Smooth muscle cell (in vitro differentiated cells): ENCODE measurements around the gene ALOX15B. TPM values are rescaled to one million over a fixed set of nuclear protein-coding genes. Genes with fewer than 3 reads are reported as not detected.

Source experiments
- DNase-seq: peaks from one replicate; lab custom pipeline; 2025; ENCODE audit not compliant: unreplicated experiment; lab: John Stamatoyannopoulos, UW
- H2AFZ ChIP-seq: fragments of 200-600 bp; sonication (generic); 2 replicates; pipeline ENCODE4 v1.6.0; 2016; ENCODE audit warnings: antibody characterized with exemption, low read depth, mild to moderate bottlenecking
- H3F3A ChIP-seq: fragments of 200-600 bp; sonication (generic); 2 replicates; pipeline ENCODE4 v1.6.0; 2017; ENCODE audit warnings: antibody characterized with exemption, low read depth
- H3K27ac ChIP-seq: fragments of 200-600 bp; sonication (generic); 2 replicates; pipeline ENCODE4 v1.5.1; 2016; ENCODE audit warnings: low read depth, mild to moderate bottlenecking
- H3K27me3 ChIP-seq: fragments of 200-600 bp; sonication (generic); 2 replicates; pipeline ENCODE4 v1.6.1; 2016; ENCODE audit warnings: low read depth, mild to moderate bottlenecking
- H3K36me3 ChIP-seq: fragments of 200-600 bp; sonication (generic); 2 replicates; pipeline ENCODE4 v1.5.1; 2016; ENCODE audit warnings: low read depth
- H3K4me1 ChIP-seq: fragments of 200-600 bp; sonication (generic); 2 replicates; pipeline ENCODE4 v1.5.1; 2016; ENCODE audit warnings: low read depth
- H3K4me2 ChIP-seq: fragments of 200-600 bp; sonication (generic); 2 replicates; pipeline ENCODE4 v1.6.0; 2016; ENCODE audit warnings: mild to moderate bottlenecking
- H3K4me3 ChIP-seq: fragments of 200-600 bp; sonication (generic); 2 replicates; pipeline ENCODE4 v1.5.1; 2016; ENCODE audit warnings: mild to moderate bottlenecking
- H3K79me2 ChIP-seq: fragments of 200-600 bp; sonication (generic); 2 replicates; pipeline ENCODE4 v1.6.0; 2016; ENCODE audit warnings: low read depth, mild to moderate bottlenecking
- H3K9ac ChIP-seq: fragments of 200-600 bp; sonication (generic); 2 replicates; pipeline ENCODE4 v1.6.0; 2016; ENCODE audit warnings: low read depth
- H3K9me3 ChIP-seq: fragments of 200-600 bp; sonication (generic); replicated peaks from 2 replicates; pipeline ENCODE4 v1.5.1; 2016; ENCODE audit warnings: low read depth
- H4K20me1 ChIP-seq: fragments of 200-600 bp; sonication (generic); 2 replicates; pipeline ENCODE4 v1.6.0; 2016; ENCODE audit warnings: low read depth
- whole genome bisulfite sequencing: methylation state at CpG from one replicate; pipeline ENCODE4 v1.1.7; 2016; ENCODE audit warnings: low lambda C conversion rate; 5-methylcytosine and 5-hydroxymethylcytosine counted together
- polyA plus RNA-seq: library from polyadenylated mRNA; unstranded; fragments of >200 nt; fragmentation: Nextera tagmentation; extraction: Ambion mirVana; gene quantifications from 2 replicates; pipeline ENCODE4 v1.2.1, GENCODE V29; 2016
- total RNA-seq: library from RNA; depleted of rRNA; stranded (reverse); fragments of >200 nt; gene quantifications from 2 replicates; pipeline ENCODE4 v1.2.3, GENCODE V29; 2014
- TF ChIP-seq, protein P1 (sequence below): fragments of 200-600 bp; sonication (generic); IDR thresholded peaks from 2 replicates; pipeline ENCODE4 v1.5.1; 2017; ENCODE audit warnings: borderline replicate concordance, mild to moderate bottlenecking, antibody characterized with exemption; ENCODE audit not compliant: insufficient read depth, poor library complexity, severe bottlenecking

ALOX15B gene, protein sequence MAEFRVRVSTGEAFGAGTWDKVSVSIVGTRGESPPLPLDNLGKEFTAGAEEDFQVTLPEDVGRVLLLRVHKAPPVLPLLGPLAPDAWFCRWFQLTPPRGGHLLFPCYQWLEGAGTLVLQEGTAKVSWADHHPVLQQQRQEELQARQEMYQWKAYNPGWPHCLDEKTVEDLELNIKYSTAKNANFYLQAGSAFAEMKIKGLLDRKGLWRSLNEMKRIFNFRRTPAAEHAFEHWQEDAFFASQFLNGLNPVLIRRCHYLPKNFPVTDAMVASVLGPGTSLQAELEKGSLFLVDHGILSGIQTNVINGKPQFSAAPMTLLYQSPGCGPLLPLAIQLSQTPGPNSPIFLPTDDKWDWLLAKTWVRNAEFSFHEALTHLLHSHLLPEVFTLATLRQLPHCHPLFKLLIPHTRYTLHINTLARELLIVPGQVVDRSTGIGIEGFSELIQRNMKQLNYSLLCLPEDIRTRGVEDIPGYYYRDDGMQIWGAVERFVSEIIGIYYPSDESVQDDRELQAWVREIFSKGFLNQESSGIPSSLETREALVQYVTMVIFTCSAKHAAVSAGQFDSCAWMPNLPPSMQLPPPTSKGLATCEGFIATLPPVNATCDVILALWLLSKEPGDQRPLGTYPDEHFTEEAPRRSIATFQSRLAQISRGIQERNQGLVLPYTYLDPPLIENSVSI
- 0.18 and 0.27 TPM in 2 replicates for total RNA-seq
- 0.69 and 1.1 TPM in 2 replicates for polyA plus RNA-seq

DNA sequence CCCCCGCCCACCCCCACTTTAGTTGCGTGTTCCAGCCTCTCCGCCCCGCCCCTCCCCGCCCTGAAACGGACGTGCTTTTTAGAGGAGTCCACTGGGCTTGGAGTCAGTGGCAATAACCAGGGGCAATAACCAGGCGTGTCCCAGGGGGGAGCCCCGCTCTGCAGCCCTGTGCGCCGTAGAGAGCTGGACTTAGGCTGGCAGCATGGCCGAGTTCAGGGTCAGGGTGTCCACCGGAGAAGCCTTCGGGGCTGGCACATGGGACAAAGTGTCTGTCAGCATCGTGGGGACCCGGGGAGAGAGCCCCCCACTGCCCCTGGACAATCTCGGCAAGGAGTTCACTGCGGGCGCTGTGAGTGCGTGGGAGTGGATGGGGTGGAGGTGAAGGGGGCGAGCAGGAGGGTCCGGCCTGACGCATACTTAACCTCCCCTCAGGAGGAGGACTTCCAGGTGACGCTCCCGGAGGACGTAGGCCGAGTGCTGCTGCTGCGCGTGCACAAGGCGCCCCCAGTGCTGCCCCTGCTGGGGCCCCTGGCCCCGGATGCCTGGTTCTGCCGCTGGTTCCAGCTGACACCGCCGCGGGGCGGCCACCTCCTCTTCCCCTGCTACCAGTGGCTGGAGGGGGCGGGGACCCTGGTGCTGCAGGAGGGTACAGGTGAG is at the start of gene ALOX15B:
TSS of gene ALOX15B (plus strand) at position 106 of the 657 bp plus-strand sequence. CDS start at position 203, 97 bp downstream.
- DNase-seq, result no peak
- WGBS, result 51% methylated on average over 21 of the region's 37 CpGs
- Histone ChIP-seq H3K4me3 (peak within 1 kb of the TSS; percentile 15), H3K4me2 (peak within 1 kb of the TSS; percentile 1), H3K9me3 (no peaks in the 10 kb centered on the region), H2AFZ (no peak within 1 kb of the TSS), H3K27me3 (no peaks in the 10 kb centered on the region), H3K4me1 (no peaks in the 10 kb centered on the region), H4K20me1 (no peaks in the 10 kb centered on the region), H3K79me2 (no peaks in the 10 kb centered on the region), H3F3A (no peaks in the 10 kb centered on the region), H3K27ac (no peak within 1 kb of the TSS), H3K9ac (no peak within 1 kb of the TSS), H3K36me3 (no peaks in the 10 kb centered on the region)
- TF ChIP-seq, protein P1, sequence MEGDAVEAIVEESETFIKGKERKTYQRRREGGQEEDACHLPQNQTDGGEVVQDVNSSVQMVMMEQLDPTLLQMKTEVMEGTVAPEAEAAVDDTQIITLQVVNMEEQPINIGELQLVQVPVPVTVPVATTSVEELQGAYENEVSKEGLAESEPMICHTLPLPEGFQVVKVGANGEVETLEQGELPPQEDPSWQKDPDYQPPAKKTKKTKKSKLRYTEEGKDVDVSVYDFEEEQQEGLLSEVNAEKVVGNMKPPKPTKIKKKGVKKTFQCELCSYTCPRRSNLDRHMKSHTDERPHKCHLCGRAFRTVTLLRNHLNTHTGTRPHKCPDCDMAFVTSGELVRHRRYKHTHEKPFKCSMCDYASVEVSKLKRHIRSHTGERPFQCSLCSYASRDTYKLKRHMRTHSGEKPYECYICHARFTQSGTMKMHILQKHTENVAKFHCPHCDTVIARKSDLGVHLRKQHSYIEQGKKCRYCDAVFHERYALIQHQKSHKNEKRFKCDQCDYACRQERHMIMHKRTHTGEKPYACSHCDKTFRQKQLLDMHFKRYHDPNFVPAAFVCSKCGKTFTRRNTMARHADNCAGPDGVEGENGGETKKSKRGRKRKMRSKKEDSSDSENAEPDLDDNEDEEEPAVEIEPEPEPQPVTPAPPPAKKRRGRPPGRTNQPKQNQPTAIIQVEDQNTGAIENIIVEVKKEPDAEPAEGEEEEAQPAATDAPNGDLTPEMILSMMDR, result no peak

GRCh38 chr17:7989781-7990655 is 48.8 kb upstream of the ALOX15B start:
- H3K9ac ChIP-seq, result no peak overlapping the region
- 7% methylated on average over 56 of the region's 59 CpGs for WGBS
- H3K4me3 ChIP-seq, result peak overlapping the region; percentile 64
- no peaks in the 10 kb centered on the region for H3K27me3 ChIP-seq
- no peaks in the 10 kb centered on the region for H4K20me1 ChIP-seq
- H3K36me3 ChIP-seq, result no peaks in the 10 kb centered on the region
- H3K79me2 ChIP-seq, result no peaks in the 10 kb centered on the region
- peak; percentile 66 for DNase-seq
- peak overlapping the region; percentile 95 for H3K4me2 ChIP-seq
- H3K4me1 ChIP-seq, result no peaks in the 10 kb centered on the region
- TF ChIP-seq, protein P1, result peak; percentile 98
- no peak overlapping the region for H3K27ac ChIP-seq
- peak overlapping the region; percentile 98 for H2AFZ ChIP-seq
- H3F3A ChIP-seq, result no peaks in the 10 kb centered on the region
- H3K9me3 ChIP-seq, result no peaks in the 10 kb centered on the region

- 58% methylated on average over 2 of the region's 2 CpGs for WGBS
- no peaks in the 10 kb centered on the region for H3K4me1 ChIP-seq
- TF ChIP-seq, protein P1, result no peak
- no peak overlapping the region for H3K4me2 ChIP-seq
- no peaks in the 10 kb centered on the region for H3K79me2 ChIP-seq
- peak overlapping the region; percentile 34 for H3K27ac ChIP-seq
- no peak overlapping the region for H3K4me3 ChIP-seq
- DNase-seq, result no peak
- no peaks in the 10 kb centered on the region for H3K9me3 ChIP-seq
- no peaks in the 10 kb centered on the region for H3F3A ChIP-seq
- no peaks in the 10 kb centered on the region for H3K36me3 ChIP-seq
- H3K27me3 ChIP-seq, result no peaks in the 10 kb centered on the region
- no peak overlapping the region for H3K9ac ChIP-seq
- no peak overlapping the region for H2AFZ ChIP-seq
- H4K20me1 ChIP-seq, result no peaks in the 10 kb centered on the region
These were observed 46.3 kb upstream of the ALOX15B start for GRCh38 chr17:7992516-7992915.
